Measurements from ENCODE around the gene DMRTB1. TPM values are rescaled to one million over a fixed set of nuclear protein-coding genes. Genes with fewer than 3 reads are reported as not detected.

Gene DMRTB1
- polyA plus RNA-seq, 3 donors, result 0.04 to 0.21 (median 0.15) TPM

GRCh38 chr1:53508056-53508990 is 49.1 kb downstream of the DMRTB1 start:
- no peak for DNase-seq

GRCh38 chr1:53508991-53509666 is 49.9 kb downstream of the DMRTB1 start:
- peak; percentile 42 for DNase-seq

- DNase-seq, result no peak
Observed at GRCh38 chr1:53509775-53510174, 50.6 kb downstream of the DMRTB1 start.

GRCh38 chr1:53510215-53510614 is 51.0 kb downstream of the DMRTB1 start:
- no peak for DNase-seq

GRCh38 chr1:53511323-53511932 is 52.2 kb downstream of the DMRTB1 start:
- no peak for DNase-seq

- peak; percentile 60 for DNase-seq
Observed at GRCh38 chr1:53511933-53512806, 53.0 kb downstream of the DMRTB1 start.

- no peak for DNase-seq
Observed at GRCh38 chr1:53512807-53513755, 53.9 kb downstream of the DMRTB1 start.

GRCh38 chr1:53513846-53514245 is 54.6 kb downstream of the DMRTB1 start:
- DNase-seq, result no peak

- DNase-seq, result no peak
Observed at GRCh38 chr1:53514436-53514835, 55.2 kb downstream of the DMRTB1 start.

- DNase-seq, result no peak
Observed at GRCh38 chr1:53516181-53516580, 57.0 kb downstream of the DMRTB1 start.

Other genes starting within 250 kb of the DMRTB1 start
- gene CZIB, start 238.8 kb upstream of the DMRTB1 start, polyA plus RNA-seq (ENCODE audit: insufficient read length in 3 of 3), result 10 to 100 TPM; 93.9 to 98.2 (median 97.0) TPM
- gene MAGOH, start 220.9 kb upstream of the DMRTB1 start, polyA plus RNA-seq (ENCODE audit: insufficient read length in 3 of 3), result 10 to 100 TPM; 74.4 to 91.3 (median 90.1) TPM
- gene LRP8, start 131.3 kb upstream of the DMRTB1 start, polyA plus RNA-seq (ENCODE audit: insufficient read length in 3 of 3), result 1 to 10 TPM; 7.2 to 8.5 (median 7.3) TPM

All from renal pelvis (tissue), 4 donors.